ENCODE data around the gene SUSD1.

The SUSD1 gene

GRCh38 chr9:112170968-112171367 is 4.1 kb downstream of the SUSD1 start:
- ATAC-seq: no peak
- TF ChIP-seq BACH2 (CRISPR knock-in tag; IDR thresholded peaks at IDR 0.05; ENCODE audit: borderline replicate concordance): no peak
- TF ChIP-seq TCF4 (CRISPR knock-in tag; IDR thresholded peaks at IDR 0.05; ENCODE audit: borderline replicate concordance): no peak
- no peak for TF ChIP-seq ARNTL (CRISPR knock-in tag; IDR thresholded peaks at IDR 0.05; ENCODE audit: borderline replicate concordance, low read depth)
- no peak for TF ChIP-seq SNAI2 (CRISPR knock-in tag; IDR thresholded peaks at IDR 0.05)

GRCh38 chr9:112170235-112170634 is 4.9 kb downstream of the SUSD1 start:
- no peak for TF ChIP-seq ZFP30 (CRISPR knock-in tag; IDR thresholded peaks at IDR 0.05)
- no peak for TF ChIP-seq ZNF70 (CRISPR knock-in tag; IDR thresholded peaks at IDR 0.05)
- TF ChIP-seq TSHZ2 (CRISPR knock-in tag; IDR thresholded peaks at IDR 0.05): no peak
- TF ChIP-seq ZFP3 (CRISPR knock-in tag; IDR thresholded peaks at IDR 0.05): no peak
- TF ChIP-seq CSDC2 (CRISPR knock-in tag; IDR thresholded peaks at IDR 0.05): no peak
- no peak for TF ChIP-seq PATZ1 (CRISPR knock-in tag; IDR thresholded peaks at IDR 0.05; ENCODE audit: borderline replicate concordance)
- no peak for TF ChIP-seq RARB (CRISPR knock-in tag; IDR thresholded peaks at IDR 0.05)
- TF ChIP-seq SNAI2 (CRISPR knock-in tag; IDR thresholded peaks at IDR 0.05): no peak
- no peak for TF ChIP-seq ESRRG (CRISPR knock-in tag; IDR thresholded peaks at IDR 0.05)
- no peak for TF ChIP-seq ZNF565 (CRISPR knock-in tag; conservative IDR thresholded peaks at IDR 0.05; ENCODE audit: low read depth)
- TF ChIP-seq TOX (CRISPR knock-in tag; IDR thresholded peaks at IDR 0.05; ENCODE audit: borderline replicate concordance): no peak
- TF ChIP-seq PPARA (CRISPR knock-in tag; IDR thresholded peaks at IDR 0.05; ENCODE audit: borderline replicate concordance): no peak
- no peak for TF ChIP-seq TCF4 (CRISPR knock-in tag; IDR thresholded peaks at IDR 0.05; ENCODE audit: borderline replicate concordance)
- TF ChIP-seq CREB5 (CRISPR knock-in tag; IDR thresholded peaks at IDR 0.05; ENCODE audit: low read depth): no peak
- no peak for TF ChIP-seq OSR1 (CRISPR knock-in tag; IDR thresholded peaks at IDR 0.05)
- no peak for TF ChIP-seq ARNTL (CRISPR knock-in tag; IDR thresholded peaks at IDR 0.05; ENCODE audit: borderline replicate concordance, low read depth)
- TF ChIP-seq POU6F1 (CRISPR knock-in tag; IDR thresholded peaks at IDR 0.05; ENCODE audit: borderline replicate concordance, low read depth): no peak

GRCh38 chr9:112169368-112169767 is 5.7 kb downstream of the SUSD1 start:
- no peak for ATAC-seq
- TF ChIP-seq TOX (CRISPR knock-in tag; IDR thresholded peaks at IDR 0.05; ENCODE audit: borderline replicate concordance) (no peak), PPARA (CRISPR knock-in tag; IDR thresholded peaks at IDR 0.05; ENCODE audit: borderline replicate concordance) (no peak), ZNF70 (CRISPR knock-in tag; IDR thresholded peaks at IDR 0.05) (no peak), ESRRG (CRISPR knock-in tag; IDR thresholded peaks at IDR 0.05) (no peak), ZFP30 (CRISPR knock-in tag; IDR thresholded peaks at IDR 0.05) (no peak), CREB5 (CRISPR knock-in tag; IDR thresholded peaks at IDR 0.05; ENCODE audit: low read depth) (no peak), ISL1 (CRISPR knock-in tag; IDR thresholded peaks at IDR 0.05) (no peak), TSHZ2 (CRISPR knock-in tag; IDR thresholded peaks at IDR 0.05) (no peak)

More at GRCh38 chr9:112170235-112170634, 4.9 kb downstream of the SUSD1 start:
- ATAC-seq: no peak
